Uterus (tissue), 4 donors: ENCODE measurements around the gene SEL1L. TPM values are rescaled to one million over a fixed set of nuclear protein-coding genes. Genes with fewer than 3 reads are reported as not detected.
"Not testable (repeated sequence)": the region's sequence is repeated elsewhere in the genome, so short reads cannot be mapped to it uniquely, and the experiment has no call there.

ENCODE experiments used
- DNase-seq, 2 donors: peaks; one replicate each; pipeline ENCODE4 v3.0.0-alpha.2; 2019 to 2020
- H3K27ac ChIP-seq, 2 donors: fragments of 200-600 bp; sonication (generic); 1 replicate in 1 of 2; 2 replicates in 1 of 2; pipeline ENCODE4 v1.5.1; 2016 to 2018
- H3K27me3 ChIP-seq, 2 donors: fragments of 200-600 bp; sonication (generic); one replicate each; pipeline ENCODE4 v1.5.1; 2018 to 2019; ENCODE audit warnings: control low read depth in 1 of 2
- H3K36me3 ChIP-seq, 2 donors: fragments of 200-600 bp; sonication (generic); one replicate each; pipeline ENCODE4 v1.5.1; 2019; ENCODE audit warnings: control low read depth in 1 of 2
- H3K4me1 ChIP-seq, 2 donors: fragments of 200-600 bp; sonication (generic); one replicate each; pipeline ENCODE4 v1.5.1; 2018 to 2019; ENCODE audit warnings: control low read depth in 1 of 2
- H3K4me3 ChIP-seq, 2 donors: fragments of 200-600 bp; sonication (generic); 1 replicate in 1 of 2; 2 replicates in 1 of 2; pipeline ENCODE4 v1.5.1; 2018 to 2019; ENCODE audit warnings: mild to moderate bottlenecking in 1 of 2
- H3K9me3 ChIP-seq, 2 donors: fragments of 200-600 bp; sonication (generic); one replicate each; pipeline ENCODE4 v1.5.1; 2019; ENCODE audit warnings: control low read depth in 1 of 2
- POLR2A ChIP-seq, 2 donors: fragments of 450-650 bp; IDR thresholded peaks; one replicate each; pipeline ENCODE4 v1.6.1; 2016; ENCODE audit warnings: antibody characterized with exemption in 2 of 2, mild to moderate bottlenecking in 1 of 2, moderate library complexity in 1 of 2
- intact Hi-C: fragments of 100-400 bp; cut with DNase I; formaldehyde crosslinking; loops from one replicate; pipeline ENCODE4 v1.15.1; 2023; ENCODE audit warnings: low total_unique reads
- total RNA-seq, 4 donors: library from RNA; depleted of rRNA in 3 of 4; stranded (reverse); fragments of >200 nt in 3 of 4; gene quantifications; one replicate each; pipeline versions ENCODE4 v1.1.0 to v1.2.4, GENCODE V29; 2014 to 2023
- TF ChIP-seq, protein P1 (sequence below), 4 experiments: fragments of 200-600 bp in 2 of 4; fragments of 450-650 bp in 2 of 4; sonication (generic) in 2 of 4; IDR thresholded peaks; one replicate each; pipeline ENCODE4 v1.5.1; 2016 to 2019; ENCODE audit warnings: antibody characterized with exemption in 4 of 4, mild to moderate bottlenecking in 2 of 4, moderate library complexity in 1 of 4
- donor health status: DM: yes; HTN: yes; CAD: no.

The SEL1L gene
- total RNA-seq, 4 donors from 2014 or later, result 38.2 to 80.5 (median 64.0) TPM

DNA sequence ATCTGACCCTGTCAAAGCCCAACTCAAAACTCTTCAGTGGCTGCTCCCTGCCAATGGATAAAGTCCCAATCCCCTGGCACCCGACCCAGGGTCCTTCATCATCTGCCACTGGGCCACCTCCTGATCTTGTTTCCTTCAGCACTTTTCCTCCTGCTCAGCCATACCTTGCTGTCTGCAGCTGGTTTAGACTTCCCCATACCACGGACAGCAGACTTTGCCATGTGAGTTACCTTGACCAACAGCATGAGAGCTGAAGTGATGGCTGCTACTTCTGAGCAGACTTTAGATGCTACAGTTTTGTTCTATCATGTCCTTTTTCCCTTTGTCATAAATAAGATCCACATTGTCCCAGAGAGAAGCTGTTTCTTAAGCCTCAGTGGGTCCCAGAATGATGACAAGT is 100.3 kb downstream of the SEL1L start:
- H3K27me3 ChIP-seq, result peaks cover 0 to 5% of the 10 kb centered on the region in 2 donors
- no peak overlapping the region for H3K4me3 ChIP-seq
- H3K4me1 ChIP-seq, result peaks cover 0 to 4% of the 10 kb centered on the region in 2 donors
- intact Hi-C loops, result no loop called here
- TF ChIP-seq POLR2A (IDR thresholded peaks at IDR 0.05), result no peak
- TF ChIP-seq, protein P1, sequence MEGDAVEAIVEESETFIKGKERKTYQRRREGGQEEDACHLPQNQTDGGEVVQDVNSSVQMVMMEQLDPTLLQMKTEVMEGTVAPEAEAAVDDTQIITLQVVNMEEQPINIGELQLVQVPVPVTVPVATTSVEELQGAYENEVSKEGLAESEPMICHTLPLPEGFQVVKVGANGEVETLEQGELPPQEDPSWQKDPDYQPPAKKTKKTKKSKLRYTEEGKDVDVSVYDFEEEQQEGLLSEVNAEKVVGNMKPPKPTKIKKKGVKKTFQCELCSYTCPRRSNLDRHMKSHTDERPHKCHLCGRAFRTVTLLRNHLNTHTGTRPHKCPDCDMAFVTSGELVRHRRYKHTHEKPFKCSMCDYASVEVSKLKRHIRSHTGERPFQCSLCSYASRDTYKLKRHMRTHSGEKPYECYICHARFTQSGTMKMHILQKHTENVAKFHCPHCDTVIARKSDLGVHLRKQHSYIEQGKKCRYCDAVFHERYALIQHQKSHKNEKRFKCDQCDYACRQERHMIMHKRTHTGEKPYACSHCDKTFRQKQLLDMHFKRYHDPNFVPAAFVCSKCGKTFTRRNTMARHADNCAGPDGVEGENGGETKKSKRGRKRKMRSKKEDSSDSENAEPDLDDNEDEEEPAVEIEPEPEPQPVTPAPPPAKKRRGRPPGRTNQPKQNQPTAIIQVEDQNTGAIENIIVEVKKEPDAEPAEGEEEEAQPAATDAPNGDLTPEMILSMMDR (IDR thresholded peaks at IDR 0.05), result no peak
- no peak overlapping the region for H3K27ac ChIP-seq
- H3K36me3 ChIP-seq, result no peaks in the 10 kb centered on the region
- no peaks in the 10 kb centered on the region for H3K9me3 ChIP-seq
- no peak for DNase-seq

GRCh38 chr14:81432219-81432661 is 101.4 kb downstream of the SEL1L start:
- TF ChIP-seq POLR2A (IDR thresholded peaks at IDR 0.05), result no peak
- TF ChIP-seq, protein P1 (IDR thresholded peaks at IDR 0.05), result no peak
- no peak for DNase-seq
- intact Hi-C loops, result no loop called here
- Histone ChIP-seq H3K27ac (no peak overlapping the region), H3K4me1 (peaks cover 0 to 4% of the 10 kb centered on the region in 2 donors), H3K36me3 (no peaks in the 10 kb centered on the region), H3K9me3 (no peaks in the 10 kb centered on the region), H3K27me3 (peaks cover 0 to 5% of the 10 kb centered on the region in 2 donors), H3K4me3 (no peak overlapping the region)

DNA sequence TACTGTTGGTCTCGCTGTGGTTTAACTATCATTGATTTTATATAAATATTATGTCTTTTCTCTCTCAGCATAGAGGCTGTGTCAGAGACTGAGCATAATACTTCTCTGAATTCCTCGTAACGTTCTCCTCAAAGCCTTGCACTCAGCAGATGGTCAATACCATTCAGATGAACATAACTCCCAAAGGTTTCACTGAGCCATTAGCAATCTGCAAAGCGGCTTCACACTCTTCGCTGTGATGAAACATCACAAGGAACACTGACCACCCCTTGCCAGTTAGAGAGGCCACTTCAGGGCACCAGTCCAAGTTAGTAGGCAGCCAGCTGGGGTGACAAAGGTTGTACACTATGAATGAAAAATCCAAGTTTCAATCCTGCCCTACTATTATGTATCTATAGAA is 103.4 kb downstream of the SEL1L start:
- intact Hi-C loops, result no loop called here
- TF ChIP-seq, protein P1 (IDR thresholded peaks at IDR 0.05), result no peak
- no peak for TF ChIP-seq POLR2A (IDR thresholded peaks at IDR 0.05)
- H3K27me3 ChIP-seq, result no peaks in the 10 kb centered on the region
- H3K9me3 ChIP-seq, result no peaks in the 10 kb centered on the region
- no peaks in the 10 kb centered on the region for H3K36me3 ChIP-seq
- no peaks in the 10 kb centered on the region for H3K4me1 ChIP-seq
- no peak for DNase-seq
- no peak overlapping the region for H3K27ac ChIP-seq
- H3K4me3 ChIP-seq, result no peak overlapping the region

- H3K4me3 ChIP-seq, H3K9me3 ChIP-seq, H3K27me3 ChIP-seq, H3K4me1 ChIP-seq, intact Hi-C loops, H3K27ac ChIP-seq, H3K36me3 ChIP-seq, DNase-seq: not testable (repeated sequence)
Observed at GRCh38 chr14:81429749-81430148, 103.9 kb downstream of the SEL1L start.

DNA sequence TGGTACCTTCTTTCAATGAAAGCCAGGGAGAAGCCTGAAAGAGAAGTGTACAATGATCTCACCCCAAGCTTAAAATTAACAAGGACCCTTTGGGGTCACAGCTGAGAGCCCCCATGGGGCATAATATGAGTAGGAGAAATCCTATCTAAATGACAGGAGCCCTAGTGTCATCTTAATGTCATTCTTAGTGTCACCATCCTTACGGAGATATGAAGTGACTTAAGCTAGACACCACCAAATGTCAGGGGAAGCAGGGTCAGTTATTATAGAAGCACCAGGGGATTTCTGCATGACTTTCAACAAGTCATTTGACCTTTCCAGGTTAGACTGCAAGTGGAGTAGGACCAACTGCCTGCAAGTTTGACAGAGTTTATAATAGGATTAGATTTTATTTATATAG is 104.6 kb downstream of the SEL1L start:
- Histone ChIP-seq H3K27me3 (no peaks in the 10 kb centered on the region), H3K27ac (no peak overlapping the region), H3K9me3 (no peaks in the 10 kb centered on the region), H3K4me3 (no peak overlapping the region), H3K4me1 (no peaks in the 10 kb centered on the region), H3K36me3 (no peaks in the 10 kb centered on the region)
- DNase-seq, result no peak
- TF ChIP-seq POLR2A (IDR thresholded peaks at IDR 0.05), result no peak
- TF ChIP-seq, protein P1 (IDR thresholded peaks at IDR 0.05), result no peak
- intact Hi-C loops, result no loop called here
